IMR-90 (cell line): Measurements from ENCODE around the gene MGAT5. TPM values are rescaled to one million over a fixed set of nuclear protein-coding genes. Genes with fewer than 3 reads are reported as not detected.
A peak's percentile ranks its signal among the peaks of the same experiment; 100 is the strongest.

Experiments
- ATAC-seq: fragments of 200-7000 bp; cut with Tn5 transposase; 2 replicates; pipeline ENCODE4 v1.9.1; 2020; ENCODE audit warnings: low read depth, mild to moderate bottlenecking, moderate library complexity
- BruUV-seq: library from RNA; stranded (reverse); fragments of 400-500 nt; replicated peaks from 2 replicates; lab custom pipeline; 2021; lab: Mats Ljungman, UMichigan
- CTCF ChIA-PET: fragments of 300-600 bp; formaldehyde crosslinking; extraction: SDS; loops from one replicate; lab custom pipeline; 2021; ENCODE audit warnings: antibody characterized with exemption; lab: Yijun Ruan, JAX
- POLR2A ChIA-PET: fragments of 300-600 bp; sonication (Branson Sonifier 250); formaldehyde crosslinking; loops from one replicate; lab custom pipeline; 2022; ENCODE audit warnings: antibody characterized with exemption; ENCODE audit not compliant: unreplicated experiment; lab: Charles Lee
- DNase-seq: peaks from one replicate; pipeline ENCODE4 v3.0.0; 2013
- H2AFZ ChIP-seq: replicated peaks from 2 replicates; pipeline ENCODE3; 2013; ENCODE audit warnings: low read length, mild to moderate bottlenecking; ENCODE audit not compliant: poor library complexity
- H2AK5ac ChIP-seq: 2 replicates; pipeline ENCODE4 v1.6.1; 2013; ENCODE audit warnings: low read depth, low read length, inconsistent platforms
- H2AK9ac ChIP-seq: replicated peaks from 2 replicates; pipeline ENCODE3; 2013; ENCODE audit warnings: mild to moderate bottlenecking, low read depth, low read length, moderate library complexity; ENCODE audit not compliant: poor library complexity
- H2BK120ac ChIP-seq: 2 replicates; pipeline ENCODE4 v1.6.1; 2013; ENCODE audit warnings: low read depth, low read length, inconsistent platforms
- H2BK15ac ChIP-seq: 3 replicates; pipeline ENCODE4 v1.6.1; 2013; ENCODE audit warnings: low read depth, low read length, inconsistent platforms
- H2BK20ac ChIP-seq: 2 replicates; pipeline ENCODE4 v1.6.1; 2013; ENCODE audit warnings: low read depth, mild to moderate bottlenecking, inconsistent platforms, low read length, moderate library complexity
- H2BK5ac ChIP-seq: 2 replicates; pipeline ENCODE4 v1.6.1; 2013; ENCODE audit warnings: mild to moderate bottlenecking, low read depth, low read length, inconsistent platforms; ENCODE audit not compliant: poor library complexity, severe bottlenecking
- H3K14ac ChIP-seq: replicated peaks from 2 replicates; pipeline ENCODE4 v1.6.1; 2013; ENCODE audit warnings: low read depth, low read length, inconsistent platforms
- H3K18ac ChIP-seq: 2 replicates; pipeline ENCODE4 v1.6.1; 2013; ENCODE audit warnings: low read depth, low read length, control low read depth
- H3K23ac ChIP-seq: 2 replicates; pipeline ENCODE4 v1.6.1; 2013; ENCODE audit warnings: low read depth, low read length, inconsistent platforms
- H3K27ac ChIP-seq: 2 replicates; pipeline ENCODE4 v1.5.1; 2013; ENCODE audit warnings: mild to moderate bottlenecking, control low read depth, low read length; ENCODE audit not compliant: insufficient read depth
- H3K27me3 ChIP-seq: 2 replicates; pipeline ENCODE4 v1.6.1; 2013; ENCODE audit warnings: low read length; ENCODE audit not compliant: control insufficient read depth, insufficient read depth
- H3K36me3 ChIP-seq: 2 replicates; pipeline ENCODE4 v1.6.1; 2013; ENCODE audit warnings: low read length, mixed read lengths; ENCODE audit not compliant: control insufficient read depth, insufficient read depth
- H3K4ac ChIP-seq: 2 replicates; pipeline ENCODE4 v1.6.1; 2013; ENCODE audit warnings: low read depth, low read length, inconsistent platforms
- H3K4me1 ChIP-seq: 2 replicates; pipeline ENCODE4 v1.6.1; 2013; ENCODE audit warnings: low read length, mixed read lengths; ENCODE audit not compliant: control insufficient read depth, insufficient read depth
- H3K4me2 ChIP-seq: 2 replicates; pipeline ENCODE4 v1.6.1; 2013; ENCODE audit warnings: low read depth, mild to moderate bottlenecking, control low read depth, low read length, moderate library complexity
- H3K4me3 ChIP-seq: 2 replicates; pipeline ENCODE4 v1.5.1; 2013; ENCODE audit warnings: low read depth, mild to moderate bottlenecking, control low read depth, low read length, moderate library complexity; ENCODE audit not compliant: insufficient read depth
- H3K56ac ChIP-seq: 2 replicates; pipeline ENCODE4 v1.6.1; 2013; ENCODE audit warnings: low read length, inconsistent platforms; ENCODE audit not compliant: insufficient read depth; ENCODE audit errors: extremely low read depth
- H3K79me1 ChIP-seq, 2 experiments: 2 replicates each; pipeline ENCODE4 v1.6.1; 2013; ENCODE audit warnings: low read length in 2 of 2, inconsistent platforms in 1 of 2, low read depth in 1 of 2
- H3K9ac ChIP-seq: 2 replicates; pipeline ENCODE4 v1.6.1; 2013; ENCODE audit warnings: low read depth, low read length, control low read depth
- H3K9me1 ChIP-seq: 2 replicates; pipeline ENCODE4 v1.6.1; 2013; ENCODE audit warnings: low read length, inconsistent platforms; ENCODE audit not compliant: insufficient read depth
- H3K9me3 ChIP-seq: 2 replicates; pipeline ENCODE4 v1.6.1; 2013; ENCODE audit warnings: low read length; ENCODE audit not compliant: control insufficient read depth, insufficient read depth
- H4K20me1 ChIP-seq: 2 replicates; pipeline ENCODE4 v1.6.1; 2013; ENCODE audit warnings: low read length, inconsistent platforms; ENCODE audit not compliant: insufficient read depth
- H4K5ac ChIP-seq: 2 replicates; pipeline ENCODE4 v1.6.1; 2013; ENCODE audit warnings: mild to moderate bottlenecking, low read depth, low read length, control low read depth
- H4K8ac ChIP-seq, 2 experiments: 2 replicates each; pipeline ENCODE4 v1.6.1; 2013; ENCODE audit warnings: low read depth in 2 of 2, low read length in 2 of 2, control low read depth in 1 of 2, inconsistent platforms in 1 of 2
- H4K91ac ChIP-seq: 2 replicates; pipeline ENCODE4 v1.6.1; 2013; ENCODE audit warnings: low read depth, low read length, inconsistent platforms; ENCODE audit not compliant: insufficient read depth
- FOS ChIP-seq: fragments of 150-350 bp; IDR thresholded peaks from 2 replicates; pipeline ENCODE4 v1.6.1; 2016; ENCODE audit warnings: low read depth, low read length
- MAFK ChIP-seq: IDR thresholded peaks from 2 replicates; pipeline ENCODE4 v1.6.1; 2012; ENCODE audit warnings: low read depth, low read length, improper control_type of control experiment
- MAZ ChIP-seq: IDR thresholded peaks from 2 replicates; pipeline ENCODE4 v1.6.1; 2012; ENCODE audit warnings: low read depth, mild to moderate bottlenecking, low read length, improper control_type of control experiment, moderate library complexity, borderline replicate concordance
- RAD21 ChIP-seq: IDR thresholded peaks from 2 replicates; pipeline ENCODE4 v1.6.1; 2012; ENCODE audit warnings: low read length, improper control_type of control experiment
- SMC3 ChIP-seq: fragments of 150-350 bp; IDR thresholded peaks from 2 replicates; pipeline ENCODE4 v1.6.1; 2016; ENCODE audit warnings: low read depth, mild to moderate bottlenecking, antibody characterized with exemption, low read length, moderate library complexity
- WGBS, 2 experiments: methylation state at CpG; one replicate each; pipeline versions ENCODE4 v1.1.5 to v1.1.7; 2013; ENCODE audit warnings: missing lambda C conversion rate in 2 of 2; ENCODE audit not compliant: insufficient read length in 1 of 2; ENCODE audit errors: extremely low coverage in 2 of 2; 5-methylcytosine and 5-hydroxymethylcytosine counted together
- dilution Hi-C: fragments of 300-500 bp; cut with HindIII; formaldehyde crosslinking; loops from one replicate; pipeline ENCODE4 v1.14.3; 2018; ENCODE audit warnings: low sequenced_read_pairs; ENCODE audit not compliant: unreplicated experiment
- in situ Hi-C: fragments of 300-500 bp; cut with MboI; formaldehyde crosslinking; loops from 3 replicates; pipeline ENCODE4 v1.14.3; 2019; ENCODE audit warnings: low sequenced_read_pairs, inconsistent platforms, mixed read lengths
- intact Hi-C: fragments of 100-400 bp; cut with micrococcal nuclease; formaldehyde crosslinking; loops from 2 replicates; pipeline ENCODE4 v1.10.0; 2022
- polyA plus RNA-seq, 3 experiments: library from polyadenylated mRNA; depleted of rRNA; stranded (reverse); fragments of >200 nt; gene quantifications; 2 replicates each; pipeline ENCODE4 v1.2.3, GENCODE V29; 2012; ENCODE audit warnings: low replicate concordance in 1 of 3
- total RNA-seq: library from RNA; depleted of rRNA; stranded (reverse); fragments of >200 nt; gene quantifications from 2 replicates; pipeline ENCODE4 v1.2.3, GENCODE V29; 2012
- TF ChIP-seq, protein P1 (sequence below): conservative IDR thresholded peaks from 2 replicates; pipeline ENCODE4 v1.5.1; 2012; ENCODE audit warnings: mild to moderate bottlenecking, low read depth, low read length, improper control_type of control experiment

The MGAT5 gene
- total and polyA plus RNA-seq, 2 of the 4 experiments (the other 2 are of a cell fraction), result 22.9 to 59.9 TPM

DNA sequence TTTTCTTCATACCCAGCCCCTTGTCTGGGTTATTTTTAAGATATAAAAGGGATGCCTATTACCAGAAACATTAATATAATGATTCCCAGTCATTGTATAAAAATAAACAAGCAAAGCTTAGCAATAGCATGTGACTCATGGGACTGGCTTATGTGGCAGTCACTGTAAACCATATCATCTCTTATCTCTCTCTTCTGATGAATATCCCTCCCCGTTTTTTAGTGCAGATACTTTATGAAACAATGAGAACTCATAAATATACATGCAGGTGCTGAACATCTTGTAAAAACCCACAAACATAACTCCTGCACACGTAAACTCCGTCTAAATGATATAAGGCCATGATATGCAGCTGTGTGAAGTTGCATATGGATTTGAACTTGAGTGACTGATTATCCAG, 154.9 kb downstream of the MGAT5 start (continued):
- TF ChIP-seq, protein P1, sequence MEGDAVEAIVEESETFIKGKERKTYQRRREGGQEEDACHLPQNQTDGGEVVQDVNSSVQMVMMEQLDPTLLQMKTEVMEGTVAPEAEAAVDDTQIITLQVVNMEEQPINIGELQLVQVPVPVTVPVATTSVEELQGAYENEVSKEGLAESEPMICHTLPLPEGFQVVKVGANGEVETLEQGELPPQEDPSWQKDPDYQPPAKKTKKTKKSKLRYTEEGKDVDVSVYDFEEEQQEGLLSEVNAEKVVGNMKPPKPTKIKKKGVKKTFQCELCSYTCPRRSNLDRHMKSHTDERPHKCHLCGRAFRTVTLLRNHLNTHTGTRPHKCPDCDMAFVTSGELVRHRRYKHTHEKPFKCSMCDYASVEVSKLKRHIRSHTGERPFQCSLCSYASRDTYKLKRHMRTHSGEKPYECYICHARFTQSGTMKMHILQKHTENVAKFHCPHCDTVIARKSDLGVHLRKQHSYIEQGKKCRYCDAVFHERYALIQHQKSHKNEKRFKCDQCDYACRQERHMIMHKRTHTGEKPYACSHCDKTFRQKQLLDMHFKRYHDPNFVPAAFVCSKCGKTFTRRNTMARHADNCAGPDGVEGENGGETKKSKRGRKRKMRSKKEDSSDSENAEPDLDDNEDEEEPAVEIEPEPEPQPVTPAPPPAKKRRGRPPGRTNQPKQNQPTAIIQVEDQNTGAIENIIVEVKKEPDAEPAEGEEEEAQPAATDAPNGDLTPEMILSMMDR, result no peak

DNA sequence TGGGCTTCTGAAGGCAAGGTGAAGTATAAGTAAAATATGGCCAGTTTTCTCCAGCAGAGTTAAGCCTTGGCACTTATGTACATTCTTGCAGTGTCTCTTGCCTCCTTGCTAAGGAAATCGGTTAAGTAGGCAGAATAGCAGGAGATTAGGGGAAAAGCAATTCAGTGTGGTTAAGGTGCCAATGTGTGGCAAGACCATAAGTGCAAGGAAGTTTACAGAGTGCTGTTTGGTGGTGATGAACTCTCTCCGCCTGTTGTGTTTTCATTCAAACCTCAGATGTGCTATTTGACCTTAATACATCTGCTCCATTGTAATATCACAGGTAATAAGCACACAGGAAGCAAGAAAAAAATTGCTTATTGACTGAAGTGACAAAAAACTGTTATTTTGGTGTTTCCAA, 156.1 kb downstream of the MGAT5 start:
- Histone ChIP-seq H4K20me1 (peaks cover 6% of the 10 kb centered on the region; the same call in 1 of the 2 replicates), H2AFZ (no peak overlapping the region), H3K27me3 (no peaks in the 10 kb centered on the region), H2BK15ac (peak overlapping the region; percentile 75; the same call in 1 of the 3 replicates), H3K9me3 (no peaks in the 10 kb centered on the region), H2AK5ac (peak overlapping the region; percentile 21; the same call in 1 of the 2 replicates), H3K23ac (0 out of 2 replicates have a peak overlapping the region, but pooled peaks have one; percentile 19), H3K4me3 (no peak overlapping the region), H3K79me1 (peaks cover 18 to 64% of the 10 kb centered on the region in 2 experiments), H4K91ac (peak overlapping the region; percentile 68; the same call in 1 of the 2 replicates), H3K4ac (peak overlapping the region; percentile 74), H3K4me1 (peaks cover 53% of the 10 kb centered on the region), H2BK20ac (peak overlapping the region; percentile 40; the same call in 1 of the 2 replicates), H3K9ac (no peak overlapping the region), H3K14ac (peak overlapping the region; percentile 7), H4K5ac (peak overlapping the region; percentile 24; the same call in 1 of the 2 replicates), H4K8ac (peak overlapping the region; percentile 25 to 29), H2AK9ac (no peak overlapping the region), H3K4me2 (no peak overlapping the region), H3K27ac (no peak overlapping the region), H2BK120ac (peak overlapping the region; percentile 81; the same call in 1 of the 2 replicates), H3K9me1 (peaks cover 40% of the 10 kb centered on the region), H3K56ac (no peak overlapping the region), H2BK5ac (peak overlapping the region; percentile 19), H3K36me3 (peaks cover 9% of the 10 kb centered on the region), H3K18ac (peak overlapping the region; percentile 54; the same call in 1 of the 2 replicates)
- ChIA-PET POLR2A (no interaction called here), CTCF (interaction anchor here (2.5 kb wide), 2 partner anchors 41 to 292 kb away, joined by 9 to 30 read pairs; no protein-coding TSS in a partner anchor)
- ATAC-seq, result no peak
- in situ Hi-C loops (loop anchor here (5.0 to 25.0 kb wide), 2 partner anchors 293 to 523 kb away; no protein-coding TSS in a partner anchor), intact Hi-C loops (loop anchor here (5.0 kb wide), 1 partner anchor 178 kb away; no protein-coding TSS in a partner anchor), dilution Hi-C loops (no loop called here)
- no TSS peak for BruUV-seq
- WGBS, 2 experiments, result no CpG with 5 or more reads among the region's 2 CpGs
- DNase-seq, result no peak
- TF ChIP-seq MAFK, result no peak
- TF ChIP-seq FOS, result no peak
- no peak for TF ChIP-seq MAZ
- TF ChIP-seq SMC3, result no peak
- TF ChIP-seq, protein P1, result no peak
- TF ChIP-seq RAD21, result no peak
